KMS-11 (cell line): ENCODE results near the gene IFT57.

Source experiments
- H2AFZ ChIP-seq: fragments of 200-600 bp; sonication (generic); 2 replicates; pipeline ENCODE4 v1.6.1; 2016; ENCODE audit warnings: antibody characterized with exemption, mixed run types, low read depth
- H3K27ac ChIP-seq: fragments of 200-600 bp; sonication (generic); 2 replicates; pipeline ENCODE4 v1.6.1; 2016; ENCODE audit warnings: mild to moderate bottlenecking, mixed run types
- H3K27me3 ChIP-seq: fragments of 200-600 bp; sonication (generic); 2 replicates; pipeline ENCODE4 v1.6.1; 2017; ENCODE audit warnings: mild to moderate bottlenecking, low read depth, mixed run types, moderate library complexity; ENCODE audit not compliant: insufficient read depth
- H3K36me3 ChIP-seq: fragments of 200-600 bp; sonication (generic); 2 replicates; pipeline ENCODE4 v1.6.1; 2017; ENCODE audit warnings: mild to moderate bottlenecking, mixed run types; ENCODE audit not compliant: insufficient read depth
- H3K4me1 ChIP-seq: fragments of 200-600 bp; sonication (generic); 2 replicates; pipeline ENCODE4 v1.6.1; 2016; ENCODE audit warnings: mild to moderate bottlenecking, low read depth, mixed run types; ENCODE audit not compliant: poor library complexity, severe bottlenecking
- H3K4me2 ChIP-seq: fragments of 200-600 bp; sonication (generic); 2 replicates; pipeline ENCODE4 v1.7.0; 2016; ENCODE audit warnings: mild to moderate bottlenecking, mixed run types
- H3K4me3 ChIP-seq: fragments of 200-600 bp; sonication (generic); IDR thresholded peaks from 2 replicates; pipeline ENCODE4 v1.6.1; 2017; ENCODE audit warnings: low read depth, low read length, mixed read lengths; ENCODE audit not compliant: insufficient read depth
- H3K79me2 ChIP-seq: fragments of 200-600 bp; sonication (generic); 2 replicates; pipeline ENCODE4 v1.6.1; 2016; ENCODE audit warnings: low read depth, mixed run types; ENCODE audit not compliant: insufficient read depth
- H3K9ac ChIP-seq: fragments of 200-600 bp; sonication (generic); 2 replicates; pipeline ENCODE4 v1.6.1; 2016; ENCODE audit warnings: mild to moderate bottlenecking, mixed run types
- H4K20me1 ChIP-seq: fragments of 200-600 bp; sonication (generic); 2 replicates; pipeline ENCODE4 v1.6.1; 2016; ENCODE audit warnings: mild to moderate bottlenecking, mixed run types; ENCODE audit not compliant: insufficient read depth
- TF ChIP-seq, protein P1 (sequence below): fragments of 200-600 bp; sonication (generic); conservative IDR thresholded peaks from 2 replicates; pipeline ENCODE4 v1.6.1; 2017; ENCODE audit warnings: low read depth, mild to moderate bottlenecking, antibody characterized with exemption, low read length, moderate library complexity, mixed read lengths

Gene IFT57

DNA sequence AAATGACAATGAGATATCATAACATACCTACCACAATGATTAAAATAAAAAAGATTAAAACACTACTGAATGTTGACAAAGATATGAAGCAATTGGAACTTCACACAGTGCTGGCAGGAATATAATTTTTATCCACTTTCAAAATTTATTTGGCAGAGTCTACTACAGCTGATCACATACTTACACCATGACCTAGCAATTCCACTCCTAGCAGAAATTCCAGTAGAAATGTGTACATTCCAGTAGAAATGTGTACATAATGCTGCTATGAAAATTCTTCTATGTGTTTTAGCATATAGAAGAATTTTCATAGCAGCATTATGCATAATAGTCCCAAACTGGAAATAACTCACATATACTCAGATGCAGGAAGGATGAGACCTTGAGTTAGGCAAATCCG, 43.5 kb downstream of the IFT57 start:
- TF ChIP-seq, protein P1, sequence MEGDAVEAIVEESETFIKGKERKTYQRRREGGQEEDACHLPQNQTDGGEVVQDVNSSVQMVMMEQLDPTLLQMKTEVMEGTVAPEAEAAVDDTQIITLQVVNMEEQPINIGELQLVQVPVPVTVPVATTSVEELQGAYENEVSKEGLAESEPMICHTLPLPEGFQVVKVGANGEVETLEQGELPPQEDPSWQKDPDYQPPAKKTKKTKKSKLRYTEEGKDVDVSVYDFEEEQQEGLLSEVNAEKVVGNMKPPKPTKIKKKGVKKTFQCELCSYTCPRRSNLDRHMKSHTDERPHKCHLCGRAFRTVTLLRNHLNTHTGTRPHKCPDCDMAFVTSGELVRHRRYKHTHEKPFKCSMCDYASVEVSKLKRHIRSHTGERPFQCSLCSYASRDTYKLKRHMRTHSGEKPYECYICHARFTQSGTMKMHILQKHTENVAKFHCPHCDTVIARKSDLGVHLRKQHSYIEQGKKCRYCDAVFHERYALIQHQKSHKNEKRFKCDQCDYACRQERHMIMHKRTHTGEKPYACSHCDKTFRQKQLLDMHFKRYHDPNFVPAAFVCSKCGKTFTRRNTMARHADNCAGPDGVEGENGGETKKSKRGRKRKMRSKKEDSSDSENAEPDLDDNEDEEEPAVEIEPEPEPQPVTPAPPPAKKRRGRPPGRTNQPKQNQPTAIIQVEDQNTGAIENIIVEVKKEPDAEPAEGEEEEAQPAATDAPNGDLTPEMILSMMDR, result no peak

DNA sequence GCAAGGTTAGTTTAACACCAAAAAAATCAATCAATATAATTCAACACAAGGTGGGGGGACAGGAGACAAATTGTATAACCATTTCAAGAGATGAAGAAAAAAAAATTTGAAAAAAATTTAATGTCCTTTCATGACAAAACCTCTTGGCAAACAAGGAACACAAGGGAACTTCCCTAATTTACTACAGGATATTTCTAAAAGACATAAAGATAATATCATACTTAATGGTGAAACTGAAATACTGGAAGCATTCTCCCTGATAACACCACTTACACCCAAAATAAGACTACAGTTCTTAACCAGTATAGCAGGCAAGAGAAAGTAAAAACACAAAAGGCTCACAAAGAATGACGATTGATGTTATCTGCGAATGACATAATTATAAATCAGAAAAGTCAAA, 44.7 kb downstream of the IFT57 start:
- H3K4me1 ChIP-seq, result no peaks in the 10 kb centered on the region
- no peak overlapping the region for H3K9ac ChIP-seq
- no peak overlapping the region for H3K4me2 ChIP-seq
- no peaks in the 10 kb centered on the region for H3K36me3 ChIP-seq
- no peaks in the 10 kb centered on the region for H3K27me3 ChIP-seq
- H3K27ac ChIP-seq, result no peak overlapping the region
- H3K79me2 ChIP-seq, result no peaks in the 10 kb centered on the region
- no peak overlapping the region for H2AFZ ChIP-seq
- TF ChIP-seq, protein P1, result no peak
- H4K20me1 ChIP-seq, result no peaks in the 10 kb centered on the region
- no peak overlapping the region for H3K4me3 ChIP-seq

More for the DNA sequence above, 43.5 kb downstream of the IFT57 start:
- H3K27ac ChIP-seq, result no peak overlapping the region
- H3K27me3 ChIP-seq, result no peaks in the 10 kb centered on the region
- no peak overlapping the region for H2AFZ ChIP-seq
- no peaks in the 10 kb centered on the region for H3K4me1 ChIP-seq
- H3K79me2 ChIP-seq, result no peaks in the 10 kb centered on the region
- no peak overlapping the region for H3K4me3 ChIP-seq
- H3K4me2 ChIP-seq, result no peak overlapping the region
- H3K9ac ChIP-seq, result no peak overlapping the region
- no peaks in the 10 kb centered on the region for H4K20me1 ChIP-seq
- no peaks in the 10 kb centered on the region for H3K36me3 ChIP-seq

DNA sequence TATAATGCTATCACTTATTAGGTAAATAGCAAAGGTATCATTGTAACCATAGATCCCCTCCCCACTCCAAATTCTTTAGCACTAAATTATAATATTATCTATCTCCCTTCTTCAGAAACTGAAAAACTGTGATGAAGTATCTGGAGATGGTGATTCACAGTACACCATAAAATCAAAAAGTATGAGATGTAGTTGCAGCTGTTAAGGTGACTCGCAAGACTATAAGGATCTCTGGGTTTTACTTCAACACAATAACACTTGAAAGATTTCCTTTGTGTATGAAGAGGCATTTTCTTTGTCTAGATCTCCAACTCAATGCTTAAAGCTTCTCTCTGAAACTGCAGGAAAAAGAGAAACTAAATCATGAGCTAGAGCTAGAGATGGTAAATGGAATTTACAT, 46.9 kb downstream of the IFT57 start:
- Histone ChIP-seq H3K4me2 (no peak overlapping the region), H3K79me2 (no peaks in the 10 kb centered on the region), H3K36me3 (no peaks in the 10 kb centered on the region), H3K9ac (no peak overlapping the region), H3K27me3 (no peaks in the 10 kb centered on the region), H3K27ac (no peak overlapping the region), H4K20me1 (no peaks in the 10 kb centered on the region), H3K4me3 (no peak overlapping the region), H3K4me1 (no peaks in the 10 kb centered on the region), H2AFZ (no peak overlapping the region)
- TF ChIP-seq, protein P1, result no peak

DNA sequence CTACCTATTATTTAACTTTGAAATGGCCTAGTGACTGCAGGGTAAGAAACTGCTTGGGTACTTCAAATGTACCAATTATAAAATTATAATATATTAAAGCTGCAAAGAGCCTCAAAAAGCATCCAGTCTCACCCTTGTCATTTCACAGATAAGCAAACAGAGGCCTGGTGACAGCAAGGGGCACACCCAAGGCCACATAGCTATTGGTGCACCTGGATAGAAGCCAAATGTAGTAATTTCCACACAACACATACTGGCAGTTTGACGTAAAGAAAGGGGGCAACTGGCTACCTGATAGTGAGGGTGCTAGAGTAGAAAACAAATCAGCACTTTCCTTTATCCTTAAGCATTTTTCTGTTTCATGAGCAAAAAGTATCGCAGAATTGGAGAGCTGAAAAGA, 51.1 kb downstream of the IFT57 start:
- no peak overlapping the region for H3K9ac ChIP-seq
- no peak overlapping the region for H3K4me2 ChIP-seq
- no peaks in the 10 kb centered on the region for H4K20me1 ChIP-seq
- H3K27me3 ChIP-seq, result no peaks in the 10 kb centered on the region
- H2AFZ ChIP-seq, result no peak overlapping the region
- no peaks in the 10 kb centered on the region for H3K79me2 ChIP-seq
- no peak overlapping the region for H3K4me3 ChIP-seq
- H3K4me1 ChIP-seq, result no peaks in the 10 kb centered on the region
- H3K27ac ChIP-seq, result no peak overlapping the region
- TF ChIP-seq, protein P1, result no peak
- H3K36me3 ChIP-seq, result no peaks in the 10 kb centered on the region
